Endometrium (tissue), 2 donors: ENCODE measurements around the gene ANGEL2.
"Not testable (repeated sequence)": the region's sequence is repeated elsewhere in the genome, so short reads cannot be mapped to it uniquely, and the experiment has no call there.

Experiments used
- FAIRE-seq: peaks from 2 replicates; lab custom pipeline; 2012; peaks lifted over from hg19 to GRCh38; lab: Jason Lieb, UNC
- donor health status: control.
- donor health status: control.

The ANGEL2 gene

DNA sequence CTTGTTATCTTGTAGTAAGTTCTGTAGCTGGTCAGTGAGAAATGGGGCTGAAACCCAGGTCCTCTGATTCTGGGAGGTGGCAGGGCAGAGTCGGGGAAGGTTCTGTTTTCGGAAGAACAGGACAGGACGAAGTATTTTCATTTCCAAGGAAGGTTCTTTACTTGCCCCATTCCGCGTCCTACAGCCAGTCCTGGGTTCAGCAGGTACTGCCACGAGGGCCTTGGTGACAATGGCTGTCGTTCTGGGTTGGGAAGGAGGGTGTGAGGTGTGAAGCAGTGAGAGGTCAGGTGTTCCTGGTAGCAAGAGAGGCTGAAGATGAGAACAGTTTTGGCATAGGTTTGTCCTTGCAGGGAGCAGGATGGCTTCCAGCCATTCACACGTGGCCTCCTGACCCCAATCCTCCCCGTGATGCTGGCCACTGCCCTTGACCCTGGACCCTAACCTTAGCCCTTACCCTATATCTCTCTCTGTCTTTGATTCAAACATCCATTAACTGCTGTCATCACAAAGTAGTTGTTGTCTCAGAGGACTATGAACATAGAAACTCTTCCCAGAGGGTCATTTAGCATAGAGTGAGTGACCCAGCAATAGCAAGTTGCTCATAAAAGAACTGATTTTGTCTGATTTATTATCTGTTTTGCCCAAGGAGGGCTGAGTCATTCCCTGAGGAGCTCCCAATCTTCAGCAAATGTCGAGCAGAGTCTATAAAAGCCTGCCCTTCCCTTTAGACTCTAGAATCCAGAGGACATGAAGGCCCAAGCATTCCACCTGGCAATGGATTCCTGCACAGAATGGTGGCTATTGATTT lies 40.4 kb downstream of the ANGEL2 start:
- no peak for FAIRE-seq

DNA sequence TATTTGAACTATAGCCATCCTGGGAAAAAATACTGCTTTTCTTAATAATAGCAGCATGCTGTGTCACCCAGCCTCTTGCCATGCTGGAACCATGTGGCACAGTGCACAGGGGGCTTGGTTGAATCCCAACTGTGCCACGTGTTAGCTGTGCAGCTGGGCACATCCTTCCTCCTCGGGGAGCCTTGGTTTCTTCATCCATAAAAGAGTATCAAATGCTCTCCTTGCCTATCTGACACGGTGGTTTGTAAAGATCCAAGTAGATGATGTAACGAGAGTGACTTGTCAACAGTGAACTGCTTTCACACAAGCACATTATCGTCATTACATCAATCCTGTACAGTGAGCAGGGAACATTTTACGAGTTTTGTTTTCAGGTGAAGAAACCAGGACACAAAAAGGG lies 41.0 kb downstream of the ANGEL2 start:
- no peak for FAIRE-seq

GRCh38 chr1:212973899-212974298 lies 41.8 kb downstream of the ANGEL2 start:
- FAIRE-seq = no peak

- no peak for FAIRE-seq
Measured at GRCh38 chr1:212973426-212973825, 42.2 kb downstream of the ANGEL2 start.

GRCh38 chr1:212971312-212971711 lies 44.4 kb downstream of the ANGEL2 start:
- no peak for FAIRE-seq

GRCh38 chr1:212970085-212970484 lies 45.6 kb downstream of the ANGEL2 start:
- FAIRE-seq = no peak

GRCh38 chr1:212968368-212968863 lies 47.3 kb downstream of the ANGEL2 start:
- no peak for FAIRE-seq

DNA sequence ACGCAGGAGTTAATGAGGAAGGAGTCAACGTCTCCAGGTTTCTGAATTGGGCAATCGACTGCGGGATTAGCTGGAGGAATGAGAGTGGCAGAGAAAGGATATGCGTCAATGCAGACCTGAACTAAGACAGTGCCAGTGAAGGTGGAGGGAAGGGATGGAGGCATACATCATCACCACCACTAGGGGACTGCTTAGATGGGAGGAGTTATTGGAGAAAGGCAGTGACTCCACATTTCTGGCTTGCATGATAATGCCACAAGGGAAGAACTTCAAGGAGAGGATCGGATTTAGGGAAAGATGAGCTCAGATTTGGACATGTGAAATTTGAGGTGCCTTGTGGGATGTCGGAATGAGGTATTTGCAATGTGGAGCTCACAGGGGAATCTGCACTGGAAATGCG lies 47.9 kb downstream of the ANGEL2 start:
- no peak for FAIRE-seq

- no peak for FAIRE-seq
Measured at GRCh38 chr1:212966616-212967015, 49.1 kb downstream of the ANGEL2 start.

- FAIRE-seq = not testable (repeated sequence)
Measured at GRCh38 chr1:212964993-212965392, 50.7 kb downstream of the ANGEL2 start.

DNA sequence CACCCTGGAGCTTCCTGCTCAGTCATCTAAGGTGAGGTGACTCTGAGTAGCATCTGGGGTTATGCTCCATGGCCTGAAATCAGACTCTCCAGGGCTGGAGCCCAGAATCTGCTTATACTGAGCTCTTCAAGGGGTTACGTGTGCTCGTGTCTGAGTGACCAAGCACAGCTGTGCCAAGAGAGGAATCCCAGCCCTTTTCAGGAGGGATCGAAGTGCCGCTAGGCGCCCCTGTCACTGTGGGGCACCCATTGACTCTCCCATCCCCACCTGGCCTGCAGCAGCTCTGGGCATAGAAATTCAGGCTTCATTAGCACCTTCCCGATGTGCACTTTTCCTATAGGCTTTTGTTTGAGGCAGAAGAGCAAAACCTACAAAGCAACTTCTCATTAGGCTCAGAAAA lies 51.6 kb downstream of the ANGEL2 start:
- no peak for FAIRE-seq

- no peak for FAIRE-seq
Measured at GRCh38 chr1:212962509-212962908, 53.2 kb downstream of the ANGEL2 start.

DNA sequence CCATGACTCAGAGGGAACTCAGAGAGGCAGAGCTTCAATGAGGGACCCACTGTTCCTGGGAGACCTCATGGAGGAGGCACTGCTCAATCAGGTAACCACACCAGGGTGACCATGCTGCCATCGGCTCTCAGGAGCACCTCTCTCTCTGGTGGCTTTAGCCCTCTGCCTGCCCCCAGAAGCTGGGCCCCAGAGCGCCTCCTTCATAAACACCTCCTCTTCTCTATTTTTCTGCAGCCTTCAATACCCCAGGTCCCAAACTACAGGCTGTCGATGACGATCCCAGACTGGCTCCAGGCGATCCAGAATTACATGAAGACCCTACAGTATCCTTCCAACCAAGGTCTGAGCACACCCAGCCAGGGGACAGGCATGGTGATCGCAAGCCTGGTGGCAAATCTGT lies 54.7 kb downstream of the ANGEL2 start:
- FAIRE-seq = no peak

- no peak for FAIRE-seq
Measured at GRCh38 chr1:212959266-212960220, 56.1 kb downstream of the ANGEL2 start.

GRCh38 chr1:212958175-212958574 lies 57.5 kb downstream of the ANGEL2 start:
- no peak for FAIRE-seq

GRCh38 chr1:212957546-212957945 lies 58.1 kb downstream of the ANGEL2 start:
- no peak for FAIRE-seq

GRCh38 chr1:212955961-212956620 lies 59.6 kb downstream of the ANGEL2 start:
- FAIRE-seq = no peak

- FAIRE-seq = no peak
Measured at GRCh38 chr1:212955098-212955497, 60.6 kb downstream of the ANGEL2 start.

DNA sequence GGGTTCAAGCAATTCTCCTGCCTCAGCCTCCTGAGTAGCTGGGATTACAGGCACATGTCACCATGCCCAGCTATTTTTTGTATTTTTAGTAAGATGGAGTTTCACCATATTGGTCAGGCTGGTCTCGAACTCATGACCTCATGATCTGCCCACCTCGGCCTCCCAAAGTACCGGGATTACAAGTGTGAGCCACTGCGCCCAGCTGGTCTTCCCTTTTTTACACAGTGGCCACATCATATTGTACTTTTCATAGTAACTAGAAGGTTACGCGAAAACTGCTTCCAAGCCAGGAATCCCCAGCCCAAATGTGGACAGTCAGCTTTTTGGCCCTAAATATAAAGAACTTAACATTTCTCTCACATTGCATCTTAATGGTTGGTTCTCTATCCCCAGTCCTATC lies 61.2 kb downstream of the ANGEL2 start:
- FAIRE-seq = no peak

- FAIRE-seq = no peak
Measured at GRCh38 chr1:212953321-212953720, 62.3 kb downstream of the ANGEL2 start.

- no peak for FAIRE-seq
Measured at GRCh38 chr1:212952641-212952976, 63.1 kb downstream of the ANGEL2 start.

- FAIRE-seq = no peak
Measured at GRCh38 chr1:212951947-212952640, 63.6 kb downstream of the ANGEL2 start.
